Aorta (tissue), 5 donors: ENCODE data around the gene TACC2. TPM values are rescaled to one million over a fixed set of nuclear protein-coding genes. Genes with fewer than 3 reads are reported as not detected.
A peak's percentile ranks its signal among the peaks of the same experiment; 100 is the strongest.

Source experiments
- ATAC-seq: fragments of 200-7000 bp; cut with Tn5 transposase; one replicate; pipeline ENCODE4 v1.9.1; 2022; ENCODE audit warnings: moderate library complexity; ENCODE audit not compliant: low FRiP score
- DNase-seq, 2 donors: peaks; one replicate each; pipeline ENCODE4 v3.0.0-alpha.2; 2020
- H3K27ac ChIP-seq, 2 donors: one replicate each; pipeline ENCODE4 v1.5.1; 2013; ENCODE audit warnings: low read length in 2 of 2, mild to moderate bottlenecking in 2 of 2, moderate library complexity in 2 of 2, control low read depth in 1 of 2, inconsistent platforms in 1 of 2, low read depth in 1 of 2
- H3K27me3 ChIP-seq, 2 donors: one replicate each; pipeline ENCODE4 v1.6.1; 2013; ENCODE audit warnings: control low read depth in 1 of 2, low read length in 1 of 2, mild to moderate bottlenecking in 1 of 2, moderate library complexity in 1 of 2; ENCODE audit not compliant: insufficient read depth in 2 of 2, control insufficient read depth in 1 of 2
- H3K36me3 ChIP-seq, 2 donors: one replicate each; pipeline ENCODE4 v1.6.1; 2013; ENCODE audit warnings: control low read depth in 1 of 2, low read length in 1 of 2, mild to moderate bottlenecking in 1 of 2; ENCODE audit not compliant: insufficient read depth in 2 of 2, control insufficient read depth in 1 of 2
- H3K4me1 ChIP-seq, 2 donors: one replicate each; pipeline ENCODE4 v1.6.1; 2013; ENCODE audit warnings: low read length in 2 of 2, control low read depth in 1 of 2, mild to moderate bottlenecking in 1 of 2, moderate library complexity in 1 of 2; ENCODE audit not compliant: insufficient read depth in 2 of 2, control insufficient read depth in 1 of 2
- H3K4me3 ChIP-seq, 2 donors: one replicate each; pipeline ENCODE4 v1.5.1; 2013; ENCODE audit warnings: low read length in 2 of 2, control low read depth in 1 of 2, mild to moderate bottlenecking in 1 of 2
- H3K9me3 ChIP-seq: one replicate; pipeline ENCODE4 v1.6.1; 2013; ENCODE audit warnings: mild to moderate bottlenecking, low read length; ENCODE audit not compliant: control insufficient read depth
- WGBS, 2 donors: extraction: QIAGEN DNeasy Blood & Tissue Kit; methylation state at CpG; one replicate each; pipeline ENCODE4 v1.1.7; 2013; 5-methylcytosine and 5-hydroxymethylcytosine counted together
- intact Hi-C, 2 donors: fragments of 100-400 bp; cut with DNase I; formaldehyde crosslinking; loops; one replicate each; pipeline versions ENCODE4 v1.14.2 to v1.15.0; 2022
- polyA plus RNA-seq, 2 donors: library from polyadenylated mRNA; stranded (reverse); fragments of 200-250 nt; gene quantifications; one replicate each; pipeline ENCODE4 v1.2.3, GENCODE V29; 2013
- total RNA-seq, 2 donors: library from RNA; stranded (reverse); fragmentation: NEBNext Ultra II Directional; extraction: Animal tissue kit (Norgen Biotek cat#: 25700); gene quantifications; one replicate each; pipeline ENCODE4 v1.2.1, GENCODE V29; 2021
- donor health status: healthy with polysubstance abuse.
- donor health status: Bipolar disorder and iron deficiency.
- donor health status: DM: no; HTN: no; CAD: no.
- donor health status: DM: no; HTN: no; CAD: no.
- donor health status: DM: yes; HTN: yes; CAD: no.

Gene TACC2
- total and polyA plus RNA-seq, 4 donors, result 25.8 to 74.4 (median 50.8) TPM

DNA sequence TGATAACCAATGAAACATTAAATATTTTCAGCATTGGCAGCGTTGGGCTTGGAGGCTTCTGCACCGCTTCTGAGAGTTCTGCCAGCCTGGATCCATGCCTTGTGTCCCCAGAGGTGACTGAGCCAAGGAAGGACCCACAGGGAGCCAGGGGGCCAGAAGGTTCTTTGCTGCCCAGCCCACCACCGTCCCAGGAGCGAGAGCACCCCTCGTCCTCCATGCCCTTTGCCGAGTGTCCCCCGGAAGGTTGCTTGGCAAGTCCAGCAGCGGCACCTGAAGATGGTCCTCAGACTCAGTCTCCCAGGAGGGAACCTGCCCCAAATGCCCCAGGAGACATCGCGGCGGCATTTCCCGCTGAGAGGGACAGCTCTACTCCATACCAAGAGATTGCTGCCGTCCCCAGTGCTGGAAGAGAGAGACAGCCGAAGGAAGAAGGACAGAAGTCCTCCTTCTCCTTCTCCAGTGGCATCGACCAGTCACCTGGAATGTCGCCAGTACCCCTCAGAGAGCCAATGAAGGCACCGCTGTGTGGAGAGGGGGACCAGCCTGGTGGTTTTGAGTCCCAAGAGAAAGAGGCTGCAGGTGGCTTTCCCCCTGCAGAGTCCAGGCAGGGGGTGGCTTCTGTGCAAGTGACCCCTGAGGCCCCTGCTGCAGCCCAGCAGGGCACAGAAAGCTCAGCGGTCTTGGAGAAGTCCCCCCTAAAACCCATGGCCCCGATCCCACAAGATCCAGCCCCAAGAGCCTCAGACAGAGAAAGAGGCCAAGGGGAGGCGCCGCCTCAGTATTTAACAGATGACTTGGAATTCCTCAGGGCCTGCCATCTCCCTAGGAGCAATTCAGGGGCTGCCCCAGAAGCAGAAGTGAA, 93.9 kb downstream of the TACC2 start:
- H3K27ac ChIP-seq, result no peak overlapping the region
- WGBS, 2 donors, result 77 to 85% methylated on average over 21 of the region's 21 CpGs
- H3K27me3 ChIP-seq, result no peaks in the 10 kb centered on the region
- ATAC-seq (no peak), DNase-seq (no peak)
- H3K4me1 ChIP-seq, result no peaks in the 10 kb centered on the region
- no peaks in the 10 kb centered on the region for H3K9me3 ChIP-seq
- no peak overlapping the region for H3K4me3 ChIP-seq
- H3K36me3 ChIP-seq, result peaks cover 0 to 3% of the 10 kb centered on the region in 2 donors
- intact Hi-C loops, result no loop called here

DNA sequence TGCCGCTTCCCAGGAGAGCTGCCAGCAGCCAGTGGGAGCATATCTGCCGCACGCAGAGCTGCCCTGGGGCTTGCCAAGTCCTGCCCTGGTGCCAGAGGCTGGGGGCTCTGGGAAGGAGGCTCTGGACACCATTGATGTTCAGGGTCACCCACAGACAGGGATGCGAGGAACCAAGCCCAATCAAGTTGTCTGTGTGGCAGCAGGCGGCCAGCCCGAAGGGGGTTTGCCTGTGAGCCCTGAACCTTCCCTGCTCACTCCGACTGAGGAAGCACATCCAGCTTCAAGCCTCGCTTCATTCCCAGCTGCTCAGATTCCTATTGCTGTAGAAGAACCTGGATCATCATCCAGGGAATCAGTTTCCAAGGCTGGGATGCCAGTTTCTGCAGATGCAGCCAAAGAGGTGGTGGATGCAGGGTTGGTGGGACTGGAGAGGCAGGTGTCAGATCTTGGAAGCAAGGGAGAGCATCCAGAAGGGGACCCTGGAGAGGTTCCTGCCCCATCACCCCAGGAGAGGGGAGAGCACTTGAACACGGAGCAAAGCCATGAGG, 94.6 kb downstream of the TACC2 start:
- Histone ChIP-seq H3K4me1 (no peaks in the 10 kb centered on the region), H3K4me3 (no peak overlapping the region), H3K27me3 (no peaks in the 10 kb centered on the region), H3K27ac (no peak overlapping the region), H3K36me3 (peaks cover 0 to 3% of the 10 kb centered on the region in 2 donors), H3K9me3 (no peaks in the 10 kb centered on the region)
- DNase-seq, result no peak
- no peak for ATAC-seq
- 68 to 80% methylated on average over 9 of the region's 9 CpGs for WGBS, 2 donors
- intact Hi-C loops, result no loop called here

DNA sequence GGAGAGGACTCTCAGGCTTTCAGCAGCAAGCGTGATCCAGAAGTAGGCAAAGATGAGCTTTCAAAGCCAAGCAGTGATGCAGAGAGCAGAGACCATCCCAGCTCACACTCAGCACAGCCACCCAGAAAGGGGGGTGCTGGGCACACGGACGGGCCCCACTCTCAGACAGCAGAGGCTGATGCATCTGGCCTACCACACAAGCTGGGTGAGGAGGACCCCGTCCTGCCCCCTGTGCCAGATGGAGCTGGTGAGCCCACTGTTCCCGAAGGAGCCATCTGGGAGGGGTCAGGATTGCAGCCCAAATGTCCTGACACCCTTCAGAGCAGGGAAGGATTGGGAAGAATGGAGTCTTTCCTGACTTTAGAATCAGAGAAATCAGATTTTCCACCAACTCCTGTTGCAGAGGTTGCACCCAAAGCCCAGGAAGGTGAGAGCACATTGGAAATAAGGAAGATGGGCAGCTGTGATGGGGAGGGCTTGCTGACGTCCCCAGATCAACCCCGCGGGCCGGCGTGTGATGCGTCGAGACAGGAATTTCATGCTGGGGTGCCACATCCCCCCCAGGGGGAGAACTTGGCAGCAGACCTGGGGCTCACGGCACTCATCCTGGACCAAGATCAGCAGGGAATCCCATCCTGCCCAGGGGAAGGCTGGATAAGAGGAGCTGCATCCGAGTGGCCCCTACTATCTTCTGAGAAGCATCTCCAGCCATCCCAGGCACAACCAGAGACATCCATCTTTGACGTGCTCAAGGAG, 95.5 kb downstream of the TACC2 start:
- Histone ChIP-seq H3K9me3 (no peaks in the 10 kb centered on the region), H3K27ac (no peak overlapping the region), H3K27me3 (no peaks in the 10 kb centered on the region), H3K4me1 (no peaks in the 10 kb centered on the region), H3K36me3 (peaks cover 0 to 5% of the 10 kb centered on the region in 2 donors), H3K4me3 (no peak overlapping the region)
- DNase-seq, result no peak
- WGBS, 2 donors, result 76 to 78% methylated on average over 15 of the region's 15 CpGs
- intact Hi-C loops, result no loop called here
- ATAC-seq, result no peak

DNA sequence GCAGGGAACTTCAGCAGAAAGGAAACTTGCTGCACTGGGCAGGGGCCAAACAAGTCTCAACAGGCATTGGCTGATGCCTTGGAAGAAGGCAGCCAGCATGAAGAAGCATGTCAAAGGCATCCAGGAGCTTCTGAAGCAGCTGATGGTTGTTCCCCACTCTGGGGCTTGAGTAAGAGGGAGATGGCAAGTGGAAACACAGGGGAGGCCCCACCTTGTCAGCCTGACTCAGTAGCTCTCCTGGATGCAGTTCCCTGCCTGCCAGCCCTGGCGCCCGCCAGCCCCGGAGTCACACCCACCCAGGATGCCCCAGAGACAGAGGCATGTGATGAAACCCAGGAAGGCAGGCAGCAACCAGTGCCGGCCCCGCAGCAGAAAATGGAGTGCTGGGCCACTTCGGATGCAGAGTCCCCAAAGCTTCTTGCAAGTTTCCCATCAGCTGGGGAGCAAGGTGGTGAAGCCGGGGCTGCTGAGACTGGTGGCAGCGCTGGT, 96.5 kb downstream of the TACC2 start:
- Histone ChIP-seq H3K9me3 (no peaks in the 10 kb centered on the region), H3K27me3 (no peaks in the 10 kb centered on the region), H3K27ac (no peak overlapping the region), H3K4me1 (no peaks in the 10 kb centered on the region), H3K4me3 (no peak overlapping the region), H3K36me3 (peaks cover 0 to 5% of the 10 kb centered on the region in 2 donors)
- 77 to 80% methylated on average over 8 of the region's 8 CpGs for WGBS, 2 donors
- intact Hi-C loops, result no loop called here
- DNase-seq (peak in 1 of 2 donors; percentile 33), ATAC-seq (no peak)

DNA sequence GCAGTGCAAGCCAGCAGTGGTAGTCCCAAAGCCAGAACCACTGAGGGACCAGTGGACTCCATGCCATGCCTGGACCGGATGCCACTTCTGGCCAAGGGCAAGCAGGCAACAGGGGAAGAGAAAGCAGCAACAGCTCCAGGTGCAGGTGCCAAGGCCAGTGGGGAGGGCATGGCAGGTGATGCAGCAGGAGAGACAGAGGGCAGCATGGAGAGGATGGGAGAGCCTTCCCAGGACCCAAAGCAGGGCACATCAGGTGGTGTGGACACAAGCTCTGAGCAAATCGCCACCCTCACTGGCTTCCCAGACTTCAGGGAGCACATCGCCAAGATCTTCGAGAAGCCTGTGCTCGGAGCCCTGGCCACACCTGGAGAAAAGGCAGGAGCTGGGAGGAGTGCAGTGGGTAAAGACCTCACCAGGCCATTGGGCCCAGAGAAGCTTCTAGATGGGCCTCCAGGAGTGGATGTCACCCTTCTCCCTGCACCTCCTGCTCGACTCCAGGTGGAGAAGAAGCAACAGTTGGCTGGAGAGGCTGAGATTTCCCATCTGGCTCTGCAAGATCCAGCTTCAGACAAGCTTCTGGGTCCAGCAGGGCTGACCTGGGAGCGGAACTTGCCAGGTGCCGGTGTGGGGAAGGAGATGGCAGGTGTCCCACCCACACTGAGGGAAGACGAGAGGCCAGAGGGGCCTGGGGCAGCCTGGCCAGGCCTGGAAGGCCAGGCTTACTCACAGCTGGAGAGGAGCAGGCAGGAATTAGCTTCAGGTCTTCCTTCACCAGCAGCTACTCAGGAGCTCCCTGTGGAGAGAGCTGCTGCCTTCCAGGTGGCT, 97.7 kb downstream of the TACC2 start:
- DNase-seq (peak in 1 of 2 donors; percentile 18), ATAC-seq (no peak)
- Histone ChIP-seq H3K9me3 (no peaks in the 10 kb centered on the region), H3K36me3 (peaks cover 0 to 5% of the 10 kb centered on the region in 2 donors), H3K27ac (no peak overlapping the region), H3K27me3 (no peaks in the 10 kb centered on the region), H3K4me1 (no peaks in the 10 kb centered on the region), H3K4me3 (no peak overlapping the region)
- intact Hi-C loops, result no loop called here
- 92 to 95% methylated on average over 9 of the region's 9 CpGs for WGBS, 2 donors

DNA sequence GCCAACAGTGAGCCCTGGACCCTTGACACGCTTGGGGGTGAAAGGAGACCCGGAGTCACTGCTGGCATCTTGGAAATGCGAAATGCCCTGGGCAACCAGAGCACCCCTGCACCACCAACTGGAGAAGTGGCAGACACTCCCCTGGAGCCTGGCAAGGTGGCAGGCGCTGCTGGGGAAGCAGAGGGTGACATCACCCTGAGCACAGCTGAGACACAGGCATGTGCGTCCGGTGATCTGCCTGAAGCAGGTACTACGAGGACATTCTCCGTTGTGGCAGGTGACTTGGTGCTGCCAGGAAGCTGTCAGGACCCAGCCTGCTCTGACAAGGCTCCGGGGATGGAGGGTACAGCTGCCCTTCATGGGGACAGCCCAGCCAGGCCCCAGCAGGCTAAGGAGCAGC, 98.5 kb downstream of the TACC2 start:
- WGBS, 2 donors, result 84% methylated on average over 9 of the region's 9 CpGs
- intact Hi-C loops, result no loop called here

DNA sequence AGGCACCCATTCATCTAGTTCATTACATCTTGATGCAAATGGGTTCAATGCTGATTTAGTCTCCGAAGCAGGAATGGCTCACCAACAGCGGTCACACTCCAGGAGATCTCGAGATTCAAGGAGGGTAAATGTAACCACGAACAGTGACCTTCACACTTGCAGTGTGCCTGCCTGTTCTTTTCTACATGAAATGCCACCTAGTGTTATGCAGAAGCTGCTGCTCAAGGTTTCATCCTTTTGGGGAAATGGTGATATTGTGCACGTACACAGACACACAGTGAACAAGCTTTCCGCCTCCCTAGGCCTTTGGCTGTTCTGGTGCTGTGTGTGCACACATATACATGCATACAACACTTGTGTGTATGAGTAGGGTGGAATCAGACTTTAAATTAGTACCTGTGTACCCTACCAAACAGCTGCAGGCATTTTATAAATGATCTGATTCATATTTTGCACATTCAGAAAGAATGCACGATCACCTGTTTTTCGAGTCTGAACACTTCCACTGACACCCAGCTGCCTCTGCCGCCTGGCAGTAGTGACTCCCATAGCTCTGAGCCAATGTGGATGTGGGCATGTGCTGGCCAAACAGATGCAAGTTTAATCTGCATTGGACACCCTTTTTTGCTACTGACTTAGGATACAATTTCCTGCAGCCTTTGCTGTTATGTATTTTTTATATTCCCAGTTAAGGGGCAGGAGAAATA, 100.5 kb downstream of the TACC2 start:
- Histone ChIP-seq H3K27me3 (no peaks in the 10 kb centered on the region), H3K4me1 (no peaks in the 10 kb centered on the region), H3K27ac (no peak overlapping the region), H3K9me3 (no peaks in the 10 kb centered on the region), H3K36me3 (peaks cover 0 to 5% of the 10 kb centered on the region in 2 donors), H3K4me3 (no peak overlapping the region)
- DNase-seq, result peak in 1 of 2 donors; percentile 12
- no peak for ATAC-seq
- 83 to 86% methylated on average over 9 of the region's 9 CpGs for WGBS, 2 donors
- intact Hi-C loops, result no loop called here

More for the DNA sequence above, 98.5 kb downstream of the TACC2 start:
- H3K36me3 ChIP-seq, result peaks cover 0 to 5% of the 10 kb centered on the region in 2 donors
- no peaks in the 10 kb centered on the region for H3K9me3 ChIP-seq
- DNase-seq, result peak in 1 of 2 donors; percentile 35
- no peaks in the 10 kb centered on the region for H3K4me1 ChIP-seq
- no peak for ATAC-seq
- H3K27me3 ChIP-seq, result no peaks in the 10 kb centered on the region
- H3K27ac ChIP-seq, result no peak overlapping the region
- no peak overlapping the region for H3K4me3 ChIP-seq
